NCI-H1436 treated with DMSO at 0.1 percent for 48 hours (cell line): Measurements from ENCODE around the gene ARAP2.

ENCODE experiments used
- DNase-seq: peaks from one replicate; lab custom pipeline; 2025; lab: John Stamatoyannopoulos, UW

Gene ARAP2

GRCh38 chr4:36099509-36099908, 144.8 kb downstream of the ARAP2 start:
- DNase-seq: no peak

DNA sequence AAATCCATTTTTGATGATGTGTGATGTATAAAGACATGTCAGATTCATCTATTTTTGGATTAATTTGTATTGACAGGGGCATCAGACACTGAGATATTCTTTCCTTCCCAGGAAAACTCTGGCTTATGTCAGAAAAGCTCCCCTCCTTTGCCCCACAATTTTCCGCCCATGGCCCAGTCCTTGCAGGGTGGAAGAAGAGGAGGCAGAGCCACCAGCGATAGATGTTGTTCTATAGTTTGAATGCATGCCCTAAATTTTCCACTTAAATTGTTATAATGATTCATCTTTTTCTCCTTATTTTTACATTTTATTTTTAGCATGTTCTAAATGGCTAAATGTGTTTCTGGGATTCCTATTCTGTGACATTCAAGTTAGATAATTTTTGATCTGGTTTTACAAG, 149.3 kb downstream of the ARAP2 start:
- no peak for DNase-seq

GRCh38 chr4:36091997-36092396, 152.3 kb downstream of the ARAP2 start:
- DNase-seq: no peak

DNA sequence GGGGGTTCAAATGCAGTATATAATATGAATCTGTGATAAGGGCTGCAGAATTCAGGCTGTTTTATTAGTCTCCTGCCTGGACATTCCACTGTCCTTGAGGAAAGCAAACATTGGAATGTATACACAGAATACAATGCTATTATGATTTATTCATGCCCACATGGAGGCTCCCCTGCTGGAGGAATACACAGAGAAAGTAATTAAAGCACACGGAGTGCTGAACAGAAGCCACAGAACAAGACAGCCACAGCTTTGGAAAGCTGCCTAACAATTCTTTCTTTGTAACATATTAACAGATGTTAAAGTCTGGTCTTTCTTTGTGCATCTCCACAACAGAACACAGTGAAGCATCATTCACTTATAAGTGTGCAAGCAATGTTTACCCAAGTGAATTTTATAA, 155.8 kb downstream of the ARAP2 start:
- no peak for DNase-seq

- DNase-seq: no peak
Measured at GRCh38 chr4:36086261-36086786, 158.0 kb downstream of the ARAP2 start.

GRCh38 chr4:36082817-36083216, 161.5 kb downstream of the ARAP2 start:
- DNase-seq: no peak

DNA sequence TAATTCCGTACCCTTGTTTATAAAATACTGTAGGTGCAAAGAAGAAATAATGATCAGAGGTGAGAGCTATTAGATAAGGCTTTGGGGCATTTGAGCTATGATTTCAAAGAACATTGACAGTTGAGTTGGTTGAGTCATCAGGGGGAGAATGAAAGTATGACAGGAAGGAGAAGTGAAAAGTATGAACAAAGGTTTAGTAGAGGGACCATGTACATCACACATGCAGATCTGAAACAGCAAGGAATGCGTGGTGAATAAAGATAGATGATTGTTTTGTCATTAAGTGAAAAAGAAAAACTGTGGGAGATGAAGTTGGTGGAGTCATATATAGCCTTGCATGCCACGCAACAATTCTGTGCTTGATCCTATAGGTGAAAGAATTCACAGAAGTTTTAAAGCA, 163.1 kb downstream of the ARAP2 start:
- no peak for DNase-seq

DNA sequence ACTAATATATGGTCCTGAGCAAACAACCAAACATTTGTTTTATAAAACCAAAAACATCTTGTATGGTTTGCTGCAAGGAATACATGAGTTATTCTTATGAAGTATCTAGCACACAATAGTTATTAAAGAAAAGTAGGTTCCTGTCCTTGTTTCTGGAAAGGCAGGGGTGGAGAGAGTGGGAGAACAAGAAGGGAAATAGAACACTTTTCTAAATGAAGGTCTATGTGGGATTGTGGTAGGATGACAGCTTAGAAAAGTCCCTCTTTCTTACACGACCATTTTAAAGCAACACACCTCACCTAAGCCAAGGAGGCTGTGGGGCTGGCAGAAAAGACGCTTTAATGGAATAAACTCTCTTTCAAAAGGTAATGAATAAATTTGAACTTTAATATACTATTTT, 164.6 kb downstream of the ARAP2 start:
- no peak for DNase-seq

DNA sequence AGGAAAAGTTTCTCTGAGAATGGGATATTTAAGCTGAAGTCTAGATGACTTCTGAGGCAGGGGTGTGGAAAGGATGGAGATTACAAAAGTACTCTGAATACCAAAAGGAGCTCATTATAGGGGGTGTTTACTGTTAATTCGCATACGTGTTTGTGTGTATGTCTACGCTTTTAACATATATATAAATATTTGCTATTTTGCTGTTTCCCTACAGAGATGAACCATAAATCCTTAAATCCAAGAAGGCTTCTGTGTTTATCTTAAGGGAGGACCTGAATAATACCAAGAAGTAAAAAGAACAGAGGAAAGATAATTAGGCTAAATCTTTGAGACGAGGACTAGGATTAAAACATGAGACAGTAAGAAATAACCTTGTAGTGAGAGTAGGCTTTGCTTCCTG, 166.0 kb downstream of the ARAP2 start:
- DNase-seq: no peak

GRCh38 chr4:36072529-36072928, 171.8 kb downstream of the ARAP2 start:
- no peak for DNase-seq

- no peak for DNase-seq
Measured at GRCh38 chr4:36067116-36067515, 177.2 kb downstream of the ARAP2 start.

- DNase-seq: no peak
Measured at GRCh38 chr4:36065274-36065871, 178.9 kb downstream of the ARAP2 start.

DNA sequence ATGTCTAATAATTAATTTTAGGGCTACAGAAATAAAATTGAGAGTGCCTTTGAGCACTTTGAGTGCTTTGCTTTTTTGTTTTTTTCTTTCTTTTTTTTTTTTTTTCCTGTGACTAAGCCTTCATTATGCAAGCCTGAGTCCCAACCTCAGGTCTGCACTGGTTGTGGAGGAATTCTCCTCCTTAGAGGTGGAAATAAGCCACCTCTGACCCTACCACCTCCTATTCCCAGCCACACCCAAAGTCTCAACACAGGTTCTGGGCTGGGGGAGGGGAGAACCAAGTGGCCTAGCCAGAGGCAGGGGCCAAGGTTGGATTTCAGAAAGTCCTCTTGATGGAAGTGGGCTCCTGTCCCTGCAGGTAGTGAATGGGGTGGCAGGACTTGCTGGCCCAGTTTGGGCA, 180.2 kb downstream of the ARAP2 start:
- no peak for DNase-seq

GRCh38 chr4:36056136-36056535, 188.2 kb downstream of the ARAP2 start:
- no peak for DNase-seq

GRCh38 chr4:36054694-36055422, 189.5 kb downstream of the ARAP2 start:
- no peak for DNase-seq

DNA sequence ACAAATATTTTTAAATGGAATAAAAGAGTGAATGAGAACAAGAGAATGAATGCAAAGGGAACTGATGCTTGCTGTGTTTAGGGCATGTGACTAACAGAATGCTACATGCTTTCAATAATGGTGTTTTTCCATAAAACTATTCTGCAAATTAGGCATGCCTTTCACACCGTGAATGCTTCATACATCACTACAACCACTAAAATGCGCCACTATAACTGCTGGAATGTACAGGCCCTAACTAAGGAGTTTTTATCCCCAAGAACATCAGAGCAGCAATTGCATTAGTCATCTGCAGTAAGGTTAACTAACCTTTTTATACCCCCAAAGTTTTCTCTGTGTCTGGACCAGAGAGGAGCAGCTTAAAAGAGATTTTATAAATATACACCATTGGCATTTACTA, 190.4 kb downstream of the ARAP2 start:
- DNase-seq: no peak

DNA sequence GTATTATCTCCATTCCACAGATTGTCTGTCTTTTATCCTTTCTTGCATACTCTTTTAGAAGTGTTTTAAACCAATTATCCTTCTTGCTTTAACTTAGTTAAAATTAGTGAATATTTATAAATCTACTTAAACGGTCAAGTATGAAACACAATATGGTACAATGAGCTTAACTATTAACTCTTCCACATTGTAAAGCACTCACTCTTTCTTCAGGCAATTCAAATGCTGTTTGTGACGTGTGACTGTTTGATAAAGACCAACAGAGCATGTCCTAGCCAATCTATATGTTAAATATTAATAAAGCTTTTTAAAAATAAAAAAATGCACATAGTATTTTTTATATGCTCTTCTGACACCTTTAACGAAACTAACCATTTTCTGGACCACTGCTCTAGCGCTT, 192.7 kb downstream of the ARAP2 start:
- no peak for DNase-seq

DNA sequence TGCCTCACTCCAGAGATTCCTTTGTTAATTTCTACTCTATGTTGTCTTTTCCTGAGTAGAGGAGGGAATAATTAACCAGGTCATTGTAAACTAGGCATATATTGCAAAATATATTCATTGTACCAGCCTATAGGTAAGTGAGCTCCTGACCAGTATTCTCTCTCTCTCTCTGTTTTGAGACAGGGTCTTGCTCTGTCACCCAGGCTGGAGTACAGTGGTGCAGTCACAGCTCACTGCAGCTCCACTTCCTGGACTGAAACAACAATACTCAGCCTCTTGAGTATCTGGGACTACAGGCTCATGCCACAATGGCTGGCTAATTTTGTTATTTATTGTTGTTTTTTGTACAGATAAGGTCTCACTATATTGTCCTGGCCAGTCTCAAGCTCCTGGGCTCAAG, 198.3 kb downstream of the ARAP2 start:
- no peak for DNase-seq

GRCh38 chr4:36043901-36044300, 200.4 kb downstream of the ARAP2 start:
- DNase-seq: no peak

GRCh38 chr4:36043241-36043640, 201.1 kb downstream of the ARAP2 start:
- no peak for DNase-seq

GRCh38 chr4:36042122-36042970, 202.0 kb downstream of the ARAP2 start:
- no peak for DNase-seq

DNA sequence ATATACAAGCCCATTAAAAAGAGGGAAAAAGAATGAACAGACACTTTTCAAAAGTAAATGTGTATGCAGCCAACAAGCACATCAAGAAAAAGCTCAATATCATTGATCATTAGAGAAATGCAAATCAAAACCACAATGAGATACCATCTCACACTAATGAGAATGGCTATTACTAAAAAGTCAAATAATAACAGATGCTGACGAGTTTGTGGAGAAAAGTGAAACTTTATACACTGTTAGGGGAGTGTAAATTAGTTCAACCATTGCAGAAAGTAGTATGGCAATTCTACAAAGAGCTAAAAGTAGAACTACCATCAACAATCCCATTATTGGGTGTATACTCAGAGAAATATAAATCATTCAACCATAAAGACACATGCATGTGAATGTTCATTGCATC, 203.0 kb downstream of the ARAP2 start:
- DNase-seq: no peak

- no peak for DNase-seq
Measured at GRCh38 chr4:36039026-36039425, 205.3 kb downstream of the ARAP2 start.
